Epithelial cell of prostate (primary cell): ENCODE results near the gene ATF6.

Experiments
- DNase-seq: peaks from one replicate; pipeline ENCODE4 v3.0.0-alpha.2; 2011; ENCODE audit warnings: low read depth, low spot score
- H3K27ac ChIP-seq: fragments of 450-650 bp; 2 replicates; pipeline ENCODE4 v1.5.1; 2017; ENCODE audit warnings: mild to moderate bottlenecking

ATF6 gene

GRCh38 chr1:161879261-161879660, 113.1 kb downstream of the ATF6 start:
- no peak for DNase-seq
- no peak overlapping the region for H3K27ac ChIP-seq

- no peak for DNase-seq
- H3K27ac ChIP-seq: no peak overlapping the region
These were observed 118.4 kb downstream of the ATF6 start for GRCh38 chr1:161884475-161884874.

GRCh38 chr1:161885003-161885402, 118.9 kb downstream of the ATF6 start:
- peak; percentile 26 for DNase-seq
- H3K27ac ChIP-seq: no peak overlapping the region

GRCh38 chr1:161885759-161886158, 119.6 kb downstream of the ATF6 start:
- H3K27ac ChIP-seq: no peak overlapping the region
- no peak for DNase-seq

GRCh38 chr1:161886589-161886988, 120.5 kb downstream of the ATF6 start:
- no peak overlapping the region for H3K27ac ChIP-seq
- DNase-seq: no peak

GRCh38 chr1:161887730-161888287, 121.7 kb downstream of the ATF6 start:
- no peak for DNase-seq
- H3K27ac ChIP-seq: no peak overlapping the region

- no peak for DNase-seq
- H3K27ac ChIP-seq: no peak overlapping the region
These were observed 124.5 kb downstream of the ATF6 start for GRCh38 chr1:161890574-161890973.

- no peak overlapping the region for H3K27ac ChIP-seq
- DNase-seq: no peak
These were observed 133.0 kb downstream of the ATF6 start for GRCh38 chr1:161899091-161899490.

- no peak for DNase-seq
- H3K27ac ChIP-seq: no peak overlapping the region
These were observed 134.0 kb downstream of the ATF6 start for GRCh38 chr1:161900160-161900559.

GRCh38 chr1:161902182-161902581, 136.1 kb downstream of the ATF6 start:
- H3K27ac ChIP-seq: no peak overlapping the region
- no peak for DNase-seq

- DNase-seq: peak; percentile 5
- H3K27ac ChIP-seq: no peak overlapping the region
These were observed 139.3 kb downstream of the ATF6 start for GRCh38 chr1:161905269-161905884.

GRCh38 chr1:161907265-161907664, 141.1 kb downstream of the ATF6 start:
- no peak overlapping the region for H3K27ac ChIP-seq
- no peak for DNase-seq

GRCh38 chr1:161908264-161908663, 142.1 kb downstream of the ATF6 start:
- H3K27ac ChIP-seq: no peak overlapping the region
- no peak for DNase-seq

- no peak for DNase-seq
- no peak overlapping the region for H3K27ac ChIP-seq
These were observed 144.5 kb downstream of the ATF6 start for GRCh38 chr1:161910604-161911003.

- DNase-seq: no peak
- H3K27ac ChIP-seq: no peak overlapping the region
These were observed 147.5 kb downstream of the ATF6 start for GRCh38 chr1:161913482-161914140.

- H3K27ac ChIP-seq: no peak overlapping the region
- DNase-seq: no peak
These were observed 148.5 kb downstream of the ATF6 start for GRCh38 chr1:161914595-161914994.

GRCh38 chr1:161915051-161915503, 149.0 kb downstream of the ATF6 start:
- no peak overlapping the region for H3K27ac ChIP-seq
- DNase-seq: no peak

GRCh38 chr1:161915978-161916377, 149.9 kb downstream of the ATF6 start:
- H3K27ac ChIP-seq: no peak overlapping the region

GRCh38 chr1:161919229-161919628, 153.1 kb downstream of the ATF6 start:
- H3K27ac ChIP-seq: no peak overlapping the region

More at GRCh38 chr1:161915978-161916377, 149.9 kb downstream of the ATF6 start:
- no peak for DNase-seq

GRCh38 chr1:161921491-161921890, 155.4 kb downstream of the ATF6 start:
- DNase-seq: no peak
- H3K27ac ChIP-seq: no peak overlapping the region

More at GRCh38 chr1:161919229-161919628, 153.1 kb downstream of the ATF6 start:
- DNase-seq: no peak

GRCh38 chr1:161921990-161922389, 155.9 kb downstream of the ATF6 start:
- H3K27ac ChIP-seq: no peak overlapping the region
- no peak for DNase-seq

- DNase-seq: no peak
- H3K27ac ChIP-seq: no peak overlapping the region
These were observed 161.9 kb downstream of the ATF6 start for GRCh38 chr1:161928056-161928455.
